ENCODE data around the gene CDK19. TPM values are rescaled to one million over a fixed set of nuclear protein-coding genes. Genes with fewer than 3 reads are reported as not detected.

The CDK19 gene
- total RNA-seq, 1 donor from 2014 or later, result 26.6 TPM

DNA sequence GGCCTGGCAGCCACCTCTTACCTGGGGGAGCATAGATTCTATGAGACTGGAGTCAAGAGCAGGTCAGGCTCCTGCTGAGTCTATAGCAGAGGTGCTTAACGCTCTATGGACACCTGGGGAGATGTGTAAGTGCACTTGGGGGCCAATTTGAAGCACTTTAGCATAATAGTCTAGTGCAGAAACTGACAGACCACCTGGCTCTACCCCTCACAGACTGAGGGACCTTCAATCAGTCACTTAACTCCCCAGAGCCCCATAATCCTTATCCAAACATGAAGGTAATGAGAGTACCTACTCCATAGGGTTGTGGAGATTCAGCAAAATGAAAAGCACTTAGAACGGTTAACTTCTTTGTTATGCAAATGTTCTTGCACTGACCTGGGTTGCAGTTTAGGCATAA lies 251.6 kb downstream of the CDK19 start:
- H3K9me3 ChIP-seq, result no peaks in the 10 kb centered on the region
- TF ChIP-seq, protein P1, sequence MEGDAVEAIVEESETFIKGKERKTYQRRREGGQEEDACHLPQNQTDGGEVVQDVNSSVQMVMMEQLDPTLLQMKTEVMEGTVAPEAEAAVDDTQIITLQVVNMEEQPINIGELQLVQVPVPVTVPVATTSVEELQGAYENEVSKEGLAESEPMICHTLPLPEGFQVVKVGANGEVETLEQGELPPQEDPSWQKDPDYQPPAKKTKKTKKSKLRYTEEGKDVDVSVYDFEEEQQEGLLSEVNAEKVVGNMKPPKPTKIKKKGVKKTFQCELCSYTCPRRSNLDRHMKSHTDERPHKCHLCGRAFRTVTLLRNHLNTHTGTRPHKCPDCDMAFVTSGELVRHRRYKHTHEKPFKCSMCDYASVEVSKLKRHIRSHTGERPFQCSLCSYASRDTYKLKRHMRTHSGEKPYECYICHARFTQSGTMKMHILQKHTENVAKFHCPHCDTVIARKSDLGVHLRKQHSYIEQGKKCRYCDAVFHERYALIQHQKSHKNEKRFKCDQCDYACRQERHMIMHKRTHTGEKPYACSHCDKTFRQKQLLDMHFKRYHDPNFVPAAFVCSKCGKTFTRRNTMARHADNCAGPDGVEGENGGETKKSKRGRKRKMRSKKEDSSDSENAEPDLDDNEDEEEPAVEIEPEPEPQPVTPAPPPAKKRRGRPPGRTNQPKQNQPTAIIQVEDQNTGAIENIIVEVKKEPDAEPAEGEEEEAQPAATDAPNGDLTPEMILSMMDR (IDR thresholded peaks at IDR 0.05), result no peak
- no peak for ATAC-seq

DNA sequence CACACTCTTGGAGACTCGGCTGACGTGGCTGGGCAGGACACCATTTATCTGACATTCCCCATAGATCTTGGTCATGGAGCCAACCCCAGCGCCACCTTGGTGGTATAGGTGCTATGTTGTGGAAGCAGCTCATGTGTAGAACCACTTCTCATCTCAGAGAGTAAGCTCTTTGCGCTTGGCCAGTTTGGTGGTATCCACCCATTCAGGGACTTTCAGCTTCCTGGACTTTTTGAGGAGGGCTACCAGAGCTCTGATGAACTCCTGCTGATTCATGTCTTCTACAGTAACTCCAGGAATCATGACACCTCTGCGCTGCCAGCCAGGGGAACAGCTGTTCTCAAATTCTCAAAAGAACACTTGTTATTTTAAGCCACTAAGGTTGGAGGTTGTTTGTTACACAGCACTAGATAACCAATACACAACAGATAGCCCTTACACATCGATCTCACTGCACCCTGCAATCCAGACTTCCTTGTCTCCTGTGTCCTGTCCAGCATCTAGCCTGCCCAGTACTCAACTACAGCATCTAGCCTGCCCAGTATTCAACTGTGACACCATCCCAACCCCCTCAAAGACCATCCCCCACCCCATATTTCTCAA lies 252.9 kb downstream of the CDK19 start:
- Histone ChIP-seq H3K4me1 (no peaks in the 10 kb centered on the region), H3K36me3 (no peaks in the 10 kb centered on the region), H3K4me3 (no peak overlapping the region), H3K27me3 (no peaks in the 10 kb centered on the region), H3K9me3 (no peaks in the 10 kb centered on the region), H3K27ac (no peak overlapping the region)
- ATAC-seq (no peak), DNase-seq (no peak)
- intact Hi-C loops (cut with DNase I), result no loop called here
- TF ChIP-seq, protein P1 (IDR thresholded peaks at IDR 0.05), result no peak

More for the DNA sequence above, 251.6 kb downstream of the CDK19 start:
- Histone ChIP-seq H3K27me3 (no peaks in the 10 kb centered on the region), H3K4me3 (no peak overlapping the region), H3K27ac (no peak overlapping the region), H3K36me3 (no peaks in the 10 kb centered on the region), H3K4me1 (no peaks in the 10 kb centered on the region)
- intact Hi-C loops (cut with DNase I), result no loop called here
- no peak for DNase-seq

DNA sequence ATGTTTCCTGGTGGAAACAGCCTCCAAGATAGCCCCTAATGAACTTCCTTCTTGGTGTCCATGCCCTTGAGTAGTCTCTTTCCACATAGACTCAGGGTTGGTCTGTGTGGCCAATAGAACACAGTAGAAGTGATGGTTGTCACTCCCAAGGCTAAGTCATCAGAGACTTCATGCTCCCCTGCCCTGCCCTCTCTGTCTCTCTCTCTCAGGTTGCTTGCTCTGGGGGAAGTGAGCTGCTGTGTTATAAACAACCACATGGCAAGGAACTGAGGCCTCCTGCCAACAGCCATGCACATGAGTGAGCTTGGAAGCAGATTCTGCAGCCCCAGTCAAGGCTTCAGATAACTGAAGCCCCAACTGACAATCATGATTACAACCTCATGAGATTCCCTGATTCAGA lies 253.6 kb downstream of the CDK19 start:
- ATAC-seq (no peak), DNase-seq (no peak)
- no peaks in the 10 kb centered on the region for H3K9me3 ChIP-seq
- H3K36me3 ChIP-seq, result no peaks in the 10 kb centered on the region
- H3K4me3 ChIP-seq, result no peak overlapping the region
- H3K4me1 ChIP-seq, result no peaks in the 10 kb centered on the region
- no peaks in the 10 kb centered on the region for H3K27me3 ChIP-seq
- no peak overlapping the region for H3K27ac ChIP-seq
- TF ChIP-seq, protein P1 (IDR thresholded peaks at IDR 0.05), result no peak
- intact Hi-C loops (cut with DNase I), result no loop called here

DNA sequence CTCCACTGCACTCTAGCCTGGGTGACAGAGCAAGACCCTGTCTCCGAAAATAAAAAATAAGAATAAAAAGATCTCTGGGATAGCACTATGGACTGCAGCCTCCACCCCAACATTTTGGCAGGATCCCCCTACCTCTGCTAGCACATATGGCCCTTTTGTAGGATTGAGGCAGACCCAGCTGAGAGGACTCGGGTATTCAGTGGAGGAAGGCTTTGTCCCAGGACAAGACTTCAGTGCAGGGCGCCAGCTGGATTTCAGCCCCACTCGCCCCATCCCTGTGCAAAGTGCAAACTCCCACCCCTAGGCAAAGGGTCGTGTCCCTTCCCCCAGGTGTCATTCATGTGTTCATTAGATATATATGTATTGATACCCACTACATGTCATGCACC lies 254.3 kb downstream of the CDK19 start:
- no peak overlapping the region for H3K27ac ChIP-seq
- no peaks in the 10 kb centered on the region for H3K36me3 ChIP-seq
- no peaks in the 10 kb centered on the region for H3K4me1 ChIP-seq
- ATAC-seq, result no peak
- DNase-seq, result no peak
- H3K9me3 ChIP-seq, result no peaks in the 10 kb centered on the region
- H3K27me3 ChIP-seq, result no peaks in the 10 kb centered on the region
- intact Hi-C loops (cut with DNase I), result no loop called here
- TF ChIP-seq, protein P1 (IDR thresholded peaks at IDR 0.05), result no peak
- no peak overlapping the region for H3K4me3 ChIP-seq

DNA sequence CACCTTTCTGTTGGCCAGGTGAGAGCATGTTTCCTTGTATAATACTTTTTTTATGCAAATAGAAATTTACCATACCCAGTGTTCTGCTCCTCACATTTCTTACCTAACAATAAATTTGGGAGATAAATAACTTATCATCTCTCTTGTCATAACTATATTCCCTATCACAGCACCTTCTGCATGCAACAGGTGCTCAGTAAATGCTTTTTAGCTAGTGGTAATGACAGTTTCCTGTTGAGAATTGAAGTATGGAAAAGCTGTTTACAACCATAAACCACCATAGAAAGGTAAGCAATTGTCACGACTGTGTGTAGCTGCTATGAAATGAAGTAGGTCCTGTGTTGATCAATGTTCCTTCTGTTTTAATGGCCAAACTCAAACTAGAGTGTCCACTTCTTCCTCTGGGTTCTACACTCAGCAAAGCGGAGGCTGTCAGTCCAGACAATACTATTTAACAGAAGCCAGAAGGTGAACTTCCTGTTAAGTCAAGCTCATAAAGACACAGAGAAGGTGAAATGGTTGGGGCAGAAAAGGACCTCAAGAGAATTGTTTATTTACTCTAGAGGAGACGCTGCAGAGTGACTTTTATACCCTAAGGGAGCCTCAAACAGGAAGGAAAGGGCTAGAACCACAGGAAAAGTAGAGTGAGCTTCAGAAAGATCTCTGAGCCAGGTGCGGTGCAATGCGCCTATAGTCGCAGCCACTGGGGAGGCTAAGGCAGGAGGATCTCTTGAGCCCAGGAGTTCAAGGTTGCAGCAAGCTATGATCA lies 254.8 kb downstream of the CDK19 start:
- ATAC-seq, result no peak
- intact Hi-C loops (cut with DNase I), result no loop called here
- Histone ChIP-seq H3K9me3 (no peaks in the 10 kb centered on the region), H3K27ac (no peak overlapping the region), H3K4me3 (no peak overlapping the region), H3K36me3 (no peaks in the 10 kb centered on the region), H3K27me3 (no peaks in the 10 kb centered on the region), H3K4me1 (no peaks in the 10 kb centered on the region)
- TF ChIP-seq, protein P1 (IDR thresholded peaks at IDR 0.05), result no peak
- DNase-seq, result no peak

Other genes starting within 250 kb of the CDK19 start
- 61.7 TPM for gene AMD1, start 59.3 kb upstream of the CDK19 start, total RNA-seq
- 47.5 TPM for gene GTF3C6, start 143.2 kb upstream of the CDK19 start, total RNA-seq
- 22.3 TPM for gene RPF2, start 166.6 kb upstream of the CDK19 start, total RNA-seq